ENCODE data around the gene ARL6IP5.

ARL6IP5 gene

GRCh38 chr3:69085833-69086722, 1.3 kb downstream of the ARL6IP5 start:
- in situ Hi-C loops (cut with HindIII; ENCODE audit: low sequenced_read_pairs): no loop called here

- in situ Hi-C loops (cut with HindIII; ENCODE audit: low sequenced_read_pairs): no loop called here
Observed at GRCh38 chr3:69087030-69087791, 2.5 kb downstream of the ARL6IP5 start.

- in situ Hi-C loops (cut with HindIII; ENCODE audit: low sequenced_read_pairs): no loop called here
Observed at GRCh38 chr3:69088063-69088462, 3.3 kb downstream of the ARL6IP5 start.

DNA sequence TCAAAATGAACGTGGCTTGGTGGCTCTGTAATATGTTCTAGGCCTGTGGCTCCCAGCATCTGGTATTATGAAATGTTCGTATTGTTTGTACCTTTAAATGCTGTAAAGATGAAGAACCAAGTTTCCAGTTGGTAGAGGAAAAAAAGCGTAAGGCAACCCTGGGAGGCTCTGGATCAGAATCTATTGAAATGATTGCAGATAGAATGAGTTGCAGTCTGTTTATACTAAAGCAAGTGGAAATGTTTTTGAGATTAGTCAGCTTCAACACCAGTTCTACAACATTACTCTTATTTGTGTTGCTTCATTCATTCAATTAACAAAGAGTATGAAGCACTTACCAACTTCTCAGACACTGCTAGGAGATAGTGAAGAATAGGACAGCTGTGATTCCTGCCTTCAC, 5.3 kb downstream of the ARL6IP5 start:
- in situ Hi-C loops (cut with HindIII; ENCODE audit: low sequenced_read_pairs): no loop called here

- in situ Hi-C loops (cut with HindIII; ENCODE audit: low sequenced_read_pairs): no loop called here
Observed at GRCh38 chr3:69091389-69092029, 6.8 kb downstream of the ARL6IP5 start.

GRCh38 chr3:69092030-69092516, 7.3 kb downstream of the ARL6IP5 start:
- in situ Hi-C loops (cut with HindIII; ENCODE audit: low sequenced_read_pairs): no loop called here

DNA sequence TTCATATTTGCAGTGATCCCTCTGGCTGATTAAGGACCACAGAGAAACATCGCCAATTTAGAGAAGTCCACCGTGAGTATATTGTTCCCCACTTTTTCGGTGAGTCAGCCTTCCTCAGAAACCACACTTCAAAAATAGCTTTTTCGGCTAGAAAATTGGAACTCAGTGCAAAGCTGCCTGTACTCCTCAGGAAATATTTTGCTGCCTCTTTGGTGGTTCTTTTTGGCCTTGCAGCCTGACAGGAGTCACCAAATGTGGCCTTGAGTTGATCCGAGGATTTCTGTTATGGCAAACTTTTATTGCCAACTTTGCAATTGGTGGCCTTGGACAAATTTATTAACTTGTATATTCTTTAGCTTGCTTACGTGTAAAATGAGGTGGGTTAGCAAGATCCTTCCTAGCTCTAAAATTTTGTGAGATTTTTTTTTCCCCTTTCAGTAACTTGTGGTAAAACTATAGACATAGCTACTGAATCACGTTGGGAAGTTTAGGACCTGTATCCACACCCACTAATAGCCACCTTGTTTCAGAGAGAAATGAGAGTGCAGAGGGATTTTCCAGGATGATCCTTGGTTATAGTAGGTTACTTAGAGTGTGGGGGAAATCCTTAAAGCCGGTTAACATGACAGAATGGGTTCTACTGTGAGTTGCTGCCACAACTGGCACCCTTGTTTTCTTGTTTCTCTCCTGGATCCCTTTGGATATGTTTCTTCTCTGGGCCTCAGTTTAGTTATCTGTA, 9.9 kb downstream of the ARL6IP5 start:
- in situ Hi-C loops (cut with HindIII; ENCODE audit: low sequenced_read_pairs): no loop called here

- in situ Hi-C loops (cut with HindIII; ENCODE audit: low sequenced_read_pairs): no loop called here
Observed at GRCh38 chr3:69095636-69096035, 10.9 kb downstream of the ARL6IP5 start.

- in situ Hi-C loops (cut with HindIII; ENCODE audit: low sequenced_read_pairs): no loop called here
Observed at GRCh38 chr3:69096299-69096698, 11.6 kb downstream of the ARL6IP5 start.

GRCh38 chr3:69097407-69098086, 12.8 kb downstream of the ARL6IP5 start:
- in situ Hi-C loops (cut with HindIII; ENCODE audit: low sequenced_read_pairs): no loop called here

GRCh38 chr3:69099576-69099975, 14.8 kb downstream of the ARL6IP5 start:
- in situ Hi-C loops (cut with HindIII; ENCODE audit: low sequenced_read_pairs): no loop called here

DNA sequence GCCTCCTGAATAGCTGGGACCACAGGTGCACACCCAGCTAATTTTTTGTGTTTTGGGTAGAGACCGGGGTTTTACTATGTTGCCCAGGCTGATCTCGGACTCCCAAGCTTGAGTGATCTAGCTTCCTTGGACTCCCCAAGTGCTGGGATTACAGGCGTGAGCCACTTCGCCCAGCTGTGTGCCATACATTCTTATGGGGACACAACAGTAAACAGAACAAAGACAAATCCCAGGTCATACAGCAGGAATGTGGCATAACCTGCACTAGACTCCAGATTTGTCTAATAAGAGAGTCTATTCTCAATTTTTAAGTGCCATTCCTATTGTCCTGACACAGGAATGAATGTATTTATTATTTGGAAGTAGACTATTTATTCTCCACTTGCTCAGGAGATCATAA, 17.6 kb downstream of the ARL6IP5 start:
- in situ Hi-C loops (cut with HindIII; ENCODE audit: low sequenced_read_pairs): loop anchor here (25.0 kb wide), 1 partner anchor 560 kb away; no protein-coding TSS in a partner anchor

DNA sequence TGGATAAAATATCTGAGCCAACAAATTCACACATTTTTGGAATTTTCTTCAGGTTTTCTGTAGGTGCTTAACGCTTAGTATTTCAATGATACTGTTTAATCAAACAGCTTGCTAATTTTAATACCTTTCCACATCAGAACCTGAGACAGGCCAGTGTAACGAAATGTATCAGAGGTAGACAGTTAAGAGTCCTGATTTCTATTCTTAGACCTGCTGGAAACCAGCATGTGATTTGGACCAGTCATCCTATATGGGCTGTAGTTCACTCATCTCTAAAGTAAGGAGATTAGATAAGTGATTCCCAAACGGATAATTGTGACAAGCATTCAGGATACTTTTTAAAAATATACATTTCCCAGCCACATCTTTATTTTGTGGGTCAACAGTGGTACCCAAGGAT, 18.4 kb downstream of the ARL6IP5 start:
- in situ Hi-C loops (cut with HindIII; ENCODE audit: low sequenced_read_pairs): loop anchor here (25.0 kb wide), 1 partner anchor 559 kb away; no protein-coding TSS in a partner anchor

DNA sequence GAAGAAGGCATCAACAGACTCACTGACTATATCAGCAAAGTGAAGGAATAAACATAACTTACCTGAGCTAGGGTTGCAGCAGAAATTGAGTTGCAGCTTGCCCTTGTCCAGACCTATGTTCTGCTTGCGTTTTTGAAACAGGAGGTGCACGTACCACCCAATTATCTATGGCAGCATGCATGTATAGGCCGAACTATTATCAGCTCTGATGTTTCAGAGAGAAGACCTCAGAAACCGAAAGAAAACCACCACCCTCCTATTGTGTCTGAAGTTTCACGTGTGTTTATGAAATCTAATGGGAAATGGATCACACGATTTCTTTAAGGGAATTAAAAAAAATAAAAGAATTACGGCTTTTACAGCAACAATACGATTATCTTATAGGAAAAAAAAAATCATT, 19.8 kb downstream of the ARL6IP5 start:
- in situ Hi-C loops (cut with HindIII; ENCODE audit: low sequenced_read_pairs): loop anchor here (25.0 kb wide), 1 partner anchor 558 kb away; no protein-coding TSS in a partner anchor

DNA sequence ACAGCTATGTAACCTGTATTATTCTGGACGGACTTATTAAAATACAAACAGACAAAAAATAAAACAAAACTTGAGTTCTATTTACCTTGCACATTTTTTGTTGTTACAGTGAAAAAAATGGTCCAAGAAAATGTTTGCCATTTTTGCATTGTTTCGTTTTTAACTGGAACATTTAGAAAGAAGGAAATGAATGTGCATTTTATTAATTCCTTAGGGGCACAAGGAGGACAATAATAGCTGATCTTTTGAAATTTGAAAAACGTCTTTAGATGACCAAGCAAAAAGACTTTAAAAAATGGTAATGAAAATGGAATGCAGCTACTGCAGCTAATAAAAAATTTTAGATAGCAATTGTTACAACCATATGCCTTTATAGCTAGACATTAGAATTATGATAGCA, 20.6 kb downstream of the ARL6IP5 start:
- in situ Hi-C loops (cut with HindIII; ENCODE audit: low sequenced_read_pairs): loop anchor here (25.0 kb wide), 1 partner anchor 557 kb away; no protein-coding TSS in a partner anchor

DNA sequence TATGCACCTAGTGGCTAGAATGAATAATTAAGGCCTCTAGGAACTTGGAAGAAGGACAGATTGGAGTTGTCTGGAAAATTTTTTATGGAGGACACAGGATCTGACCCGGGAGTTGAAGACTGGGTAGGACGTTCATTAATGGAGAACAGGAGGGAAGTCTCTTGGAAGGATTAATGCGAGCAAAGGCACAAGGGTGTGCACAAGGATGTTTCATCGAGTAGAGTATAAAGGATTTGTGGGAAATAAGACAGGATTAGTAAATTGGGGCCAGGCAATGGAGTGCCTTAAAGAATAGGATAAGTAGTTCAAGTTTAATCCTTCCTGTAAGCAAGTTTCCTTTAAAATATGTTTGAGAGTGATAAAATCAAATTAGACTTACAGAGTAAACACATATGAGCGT, 23.1 kb downstream of the ARL6IP5 start:
- in situ Hi-C loops (cut with HindIII; ENCODE audit: low sequenced_read_pairs): loop anchor here (25.0 kb wide), 1 partner anchor 554 kb away; no protein-coding TSS in a partner anchor

GRCh38 chr3:69108811-69109210, 24.1 kb downstream of the ARL6IP5 start:
- in situ Hi-C loops (cut with HindIII; ENCODE audit: low sequenced_read_pairs): loop anchor here (25.0 kb wide), 1 partner anchor 553 kb away; no protein-coding TSS in a partner anchor

DNA sequence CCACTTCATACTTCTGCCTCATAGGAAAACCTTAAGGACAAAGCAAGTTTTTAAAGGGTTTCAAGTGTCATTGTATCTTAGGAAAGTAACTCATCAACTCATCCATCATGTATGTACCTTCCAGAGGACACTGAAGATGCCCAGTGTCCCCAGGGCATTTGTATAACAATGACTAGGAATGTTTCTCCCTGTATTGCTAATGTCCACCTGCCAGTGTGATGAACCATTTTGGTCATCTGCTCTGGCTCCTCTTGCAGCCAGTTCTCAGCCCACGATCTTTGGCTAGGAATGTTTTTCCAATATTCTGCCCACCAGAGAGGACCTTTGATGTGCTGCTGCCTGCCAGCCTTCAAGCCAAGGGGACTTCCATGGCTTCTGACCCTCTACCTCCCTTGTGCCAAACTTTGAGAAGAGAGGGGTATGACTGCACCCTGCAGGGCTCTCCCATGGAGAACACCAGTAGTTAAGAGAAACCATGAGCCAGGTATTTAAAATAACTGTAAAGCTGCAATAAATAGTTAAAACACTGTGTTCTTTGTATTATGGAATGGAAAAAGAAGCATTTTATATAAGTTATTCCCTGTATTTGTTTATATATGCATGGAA, 26.3 kb downstream of the ARL6IP5 start:
- in situ Hi-C loops (cut with HindIII; ENCODE audit: low sequenced_read_pairs): loop anchor here (25.0 kb wide), 1 partner anchor 551 kb away; no protein-coding TSS in a partner anchor

GRCh38 chr3:69113536-69113935, 28.8 kb downstream of the ARL6IP5 start:
- in situ Hi-C loops (cut with HindIII; ENCODE audit: low sequenced_read_pairs): loop anchor here (25.0 kb wide), 1 partner anchor 549 kb away; no protein-coding TSS in a partner anchor

Data from DLD1 (cell line).